Mammary epithelial cell (primary cell): Measurements from ENCODE around the gene CDH4.

Experiments
- EZH2 ChIP-seq: IDR thresholded peaks from 2 replicates; pipeline ENCODE4 v1.6.1; 2012; ENCODE audit warnings: low read length, inconsistent platforms, borderline replicate concordance
- TF ChIP-seq, protein P1 (sequence below), 2 donors: IDR thresholded peaks in 1 of 2; conservative IDR thresholded peaks in 1 of 2; 2 replicates each; pipeline ENCODE4 v1.5.1; 2011 to 2012; ENCODE audit warnings: inconsistent platforms in 2 of 2, low read length in 2 of 2, mild to moderate bottlenecking in 2 of 2, control low read depth in 1 of 2, low read depth in 1 of 2; ENCODE audit not compliant: insufficient read depth in 1 of 2; ENCODE audit errors: extremely low read depth in 1 of 2

DNA sequence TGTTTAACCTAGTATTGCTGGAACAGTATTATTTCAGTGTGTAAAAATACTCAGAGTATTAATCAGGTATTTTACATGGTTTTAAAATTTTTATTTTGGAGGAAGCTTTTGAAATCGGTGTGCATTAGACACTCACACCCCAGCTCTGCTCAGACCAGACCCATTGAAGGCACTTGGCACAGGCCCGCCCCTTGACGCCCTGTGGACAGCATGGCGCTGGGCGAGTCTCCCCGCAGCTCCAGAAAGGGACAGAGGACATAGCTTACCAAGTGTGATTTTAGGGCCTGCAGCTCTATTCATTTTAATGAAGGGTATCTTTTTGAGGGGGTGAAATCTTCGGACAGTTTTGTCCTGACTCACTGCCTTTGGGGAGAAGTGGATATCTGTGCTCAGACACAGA is 164.5 kb downstream of the CDH4 start:
- TF ChIP-seq, protein P1, sequence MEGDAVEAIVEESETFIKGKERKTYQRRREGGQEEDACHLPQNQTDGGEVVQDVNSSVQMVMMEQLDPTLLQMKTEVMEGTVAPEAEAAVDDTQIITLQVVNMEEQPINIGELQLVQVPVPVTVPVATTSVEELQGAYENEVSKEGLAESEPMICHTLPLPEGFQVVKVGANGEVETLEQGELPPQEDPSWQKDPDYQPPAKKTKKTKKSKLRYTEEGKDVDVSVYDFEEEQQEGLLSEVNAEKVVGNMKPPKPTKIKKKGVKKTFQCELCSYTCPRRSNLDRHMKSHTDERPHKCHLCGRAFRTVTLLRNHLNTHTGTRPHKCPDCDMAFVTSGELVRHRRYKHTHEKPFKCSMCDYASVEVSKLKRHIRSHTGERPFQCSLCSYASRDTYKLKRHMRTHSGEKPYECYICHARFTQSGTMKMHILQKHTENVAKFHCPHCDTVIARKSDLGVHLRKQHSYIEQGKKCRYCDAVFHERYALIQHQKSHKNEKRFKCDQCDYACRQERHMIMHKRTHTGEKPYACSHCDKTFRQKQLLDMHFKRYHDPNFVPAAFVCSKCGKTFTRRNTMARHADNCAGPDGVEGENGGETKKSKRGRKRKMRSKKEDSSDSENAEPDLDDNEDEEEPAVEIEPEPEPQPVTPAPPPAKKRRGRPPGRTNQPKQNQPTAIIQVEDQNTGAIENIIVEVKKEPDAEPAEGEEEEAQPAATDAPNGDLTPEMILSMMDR (conservative IDR thresholded peaks at IDR 0.05 in 1 of 2, IDR thresholded peaks at IDR 0.05 in 1 of 2; ENCODE audit: extremely low read depth in 1 of 2, insufficient read depth in 1 of 2, low read depth in 1 of 2, low read length in 2 of 2) = no peak
- no peak for TF ChIP-seq EZH2
